ENCODE measurements around the gene HOXA9.

HOXA9 gene

GRCh38 chr7:27167916-27168264, 2.6 kb upstream of the HOXA9 start:
- no peak overlapping the region for H3K4me3 Mint-ChIP-seq
- no peaks in the 10 kb centered on the region for H3K9me3 Mint-ChIP-seq
- H3K4me1 Mint-ChIP-seq: peaks cover 68% of the 10 kb centered on the region
- no peak overlapping the region for H3K27ac Mint-ChIP-seq
- DNase-seq (no peak), ATAC-seq (no peak)
- H3K27me3 Mint-ChIP-seq: peaks cover 100% of the 10 kb centered on the region

DNA sequence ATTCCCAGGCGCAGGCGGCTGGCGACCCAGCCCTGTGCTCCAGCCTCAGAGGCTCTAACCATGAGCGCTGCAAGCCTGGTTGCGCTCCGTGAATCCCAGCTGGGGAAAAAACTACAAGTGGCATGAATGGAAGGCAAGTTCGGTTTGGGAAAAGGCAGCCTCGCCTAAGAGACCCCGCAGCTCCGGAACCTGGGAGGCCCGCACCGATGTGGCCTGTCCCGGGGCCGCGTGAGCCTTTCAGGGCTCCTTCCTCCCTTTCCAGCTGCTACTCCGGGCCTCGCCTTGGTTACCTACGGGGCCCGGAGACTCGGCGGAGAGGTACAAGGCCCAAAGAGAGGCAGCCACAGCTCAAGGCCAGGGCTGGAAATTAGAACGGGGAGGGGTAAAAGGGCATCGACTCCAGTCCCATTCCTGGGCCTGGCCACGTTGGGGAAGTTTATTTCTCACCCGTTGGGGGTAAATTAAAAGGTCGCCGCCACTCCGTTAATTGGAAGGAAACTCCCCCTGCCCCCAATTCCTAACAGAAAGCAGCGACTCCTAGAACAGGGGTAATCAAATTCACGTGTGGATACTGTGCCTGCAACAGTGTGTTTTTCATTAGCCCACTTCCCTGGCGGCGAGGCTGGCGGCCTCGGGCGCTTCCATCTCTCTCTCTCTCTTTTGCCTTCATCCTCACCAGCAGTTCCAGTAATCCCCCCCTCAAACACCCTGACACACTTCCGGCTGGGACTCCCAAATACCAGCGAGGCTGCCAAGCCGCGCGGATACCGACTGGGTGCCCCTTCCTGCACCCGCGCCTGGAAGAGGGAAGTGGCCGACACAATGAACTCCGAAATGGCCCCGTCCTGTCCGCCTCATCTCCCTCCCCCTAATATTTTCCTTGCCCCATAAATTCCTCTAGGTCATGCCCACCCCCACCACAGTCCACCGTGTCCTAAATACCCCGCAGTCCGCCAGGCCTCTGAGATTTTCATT, 1.5 kb upstream of the HOXA9 start:
- DNase-seq: no peak
- H3K27ac Mint-ChIP-seq: peak overlapping the region in 1 of 2 donors; percentile 89
- H3K9me3 Mint-ChIP-seq: no peaks in the 10 kb centered on the region
- H3K4me3 Mint-ChIP-seq: peak overlapping the region; percentile 56 to 62
- no peak for ATAC-seq
- H3K4me1 Mint-ChIP-seq: peaks cover 59% of the 10 kb centered on the region
- peaks cover 100% of the 10 kb centered on the region for H3K27me3 Mint-ChIP-seq

- peak overlapping the region; percentile 61 to 62 for H3K4me3 Mint-ChIP-seq
- no peaks in the 10 kb centered on the region for H3K9me3 Mint-ChIP-seq
- no peak for ATAC-seq
- peaks cover 99% of the 10 kb centered on the region for H3K27me3 Mint-ChIP-seq
- H3K27ac Mint-ChIP-seq: peak overlapping the region in 1 of 2 donors; percentile 91
- H3K4me1 Mint-ChIP-seq: peaks cover 54% of the 10 kb centered on the region
- DNase-seq: no peak
Observed at GRCh38 chr7:27165996-27166530, 726 bp upstream of the HOXA9 start.

DNA sequence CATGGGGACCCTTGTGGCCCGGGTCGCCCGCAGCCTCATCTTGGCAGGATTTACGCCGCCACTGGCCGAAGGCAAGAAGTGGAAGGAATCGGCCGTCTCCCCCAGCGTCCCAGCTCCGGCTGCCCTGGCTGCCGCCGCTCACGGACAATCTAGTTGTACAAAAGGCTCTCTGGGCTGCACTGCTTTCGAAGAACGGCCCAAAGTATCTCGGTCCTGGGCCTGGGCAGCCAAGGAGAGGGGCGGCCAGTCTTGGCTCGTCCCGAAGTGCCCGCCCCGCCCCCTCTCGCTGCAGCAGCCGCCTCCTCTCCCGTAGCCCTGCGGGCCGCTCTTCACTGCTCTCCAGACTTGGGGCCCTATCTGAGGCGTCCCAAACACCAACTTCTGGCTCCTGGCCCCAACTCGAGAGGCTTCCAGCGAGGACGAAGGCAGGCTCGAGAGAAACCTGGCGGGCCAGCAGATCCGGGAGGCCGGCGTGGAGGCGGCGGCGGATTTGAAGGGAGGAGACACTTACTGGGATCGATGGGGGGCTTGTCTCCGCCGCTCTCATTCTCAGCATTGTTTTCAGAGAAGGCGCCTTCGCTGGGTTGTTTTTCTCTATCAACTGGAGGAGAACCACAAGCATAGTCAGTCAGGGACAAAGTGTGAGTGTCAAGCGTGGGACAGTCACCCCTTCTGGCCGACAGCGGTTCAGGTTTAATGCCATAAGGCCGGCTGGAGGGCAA, 809 bp downstream of the HOXA9 start:
- ATAC-seq (no peak), DNase-seq (no peak)
- Mint-ChIP-seq H3K27ac (peak overlapping the region in 1 of 2 donors; percentile 72), H3K9me3 (no peaks in the 10 kb centered on the region), H3K4me3 (peak overlapping the region; percentile 50 to 56), H3K4me1 (peaks cover 64% of the 10 kb centered on the region), H3K27me3 (peaks cover 99% of the 10 kb centered on the region)

DNA sequence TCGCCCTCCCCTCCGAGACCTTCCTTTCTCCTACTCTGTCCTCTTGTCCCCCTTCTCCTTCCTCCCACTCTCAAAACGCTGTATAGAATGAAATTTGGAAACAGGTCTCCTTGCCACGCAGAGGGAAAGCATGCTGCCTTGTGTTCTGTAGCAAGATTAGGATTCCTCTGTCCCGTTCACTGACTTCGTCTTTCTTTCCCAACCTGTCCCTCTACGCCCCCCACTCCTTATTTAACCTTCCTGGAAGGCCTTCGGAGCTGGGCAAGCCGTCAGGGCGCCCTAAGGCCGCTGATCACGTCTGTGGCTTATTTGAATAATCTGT, 1.3 kb downstream of the HOXA9 start:
- DNase-seq (no peak), ATAC-seq (no peak)
- Mint-ChIP-seq H3K27ac (peak overlapping the region in 1 of 2 donors; percentile 72), H3K27me3 (peaks cover 99% of the 10 kb centered on the region), H3K4me3 (peak overlapping the region in 1 of 2 donors; percentile 56), H3K9me3 (no peaks in the 10 kb centered on the region), H3K4me1 (peaks cover 61% of the 10 kb centered on the region)

DNA sequence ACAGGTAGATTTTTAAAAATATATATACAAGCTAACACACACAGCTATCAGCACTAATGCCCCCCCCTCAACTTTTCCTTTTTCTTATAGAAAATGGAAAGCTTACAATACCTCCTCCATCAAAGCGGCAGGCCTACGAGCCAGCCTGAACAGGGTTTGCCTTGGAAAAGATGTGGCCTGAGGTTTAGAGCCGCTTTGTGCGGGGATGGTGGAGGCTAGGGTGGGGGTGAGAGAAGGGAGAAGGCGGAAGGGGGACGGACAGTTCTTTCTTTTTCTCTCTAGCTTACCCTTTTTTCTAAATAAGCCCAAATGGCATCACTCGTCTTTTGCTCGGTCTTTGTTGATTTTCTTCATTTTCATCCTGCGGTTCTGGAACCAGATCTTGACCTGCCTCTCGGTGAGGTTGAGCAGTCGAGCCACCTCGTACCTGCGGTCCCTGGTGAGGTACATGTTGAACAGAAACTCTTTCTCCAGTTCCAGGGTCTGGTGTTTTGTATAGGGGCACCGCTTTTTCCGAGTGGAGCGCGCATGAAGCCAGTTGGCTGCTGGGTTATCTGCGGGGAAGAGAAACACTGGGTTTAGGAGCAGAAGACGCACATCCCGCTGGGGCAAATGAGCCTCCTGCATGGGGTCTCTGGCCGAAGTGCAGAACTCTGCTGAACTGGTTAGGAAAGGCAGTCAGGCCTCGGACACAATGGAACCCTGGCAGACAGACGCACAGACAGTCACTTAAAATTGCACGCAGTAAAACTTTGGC, 1.9 kb downstream of the HOXA9 start:
- DNase-seq (no peak), ATAC-seq (no peak)
- Mint-ChIP-seq H3K4me1 (peaks cover 61% of the 10 kb centered on the region), H3K27me3 (peaks cover 99% of the 10 kb centered on the region), H3K27ac (no peak overlapping the region), H3K4me3 (no peak overlapping the region), H3K9me3 (no peaks in the 10 kb centered on the region)

DNA sequence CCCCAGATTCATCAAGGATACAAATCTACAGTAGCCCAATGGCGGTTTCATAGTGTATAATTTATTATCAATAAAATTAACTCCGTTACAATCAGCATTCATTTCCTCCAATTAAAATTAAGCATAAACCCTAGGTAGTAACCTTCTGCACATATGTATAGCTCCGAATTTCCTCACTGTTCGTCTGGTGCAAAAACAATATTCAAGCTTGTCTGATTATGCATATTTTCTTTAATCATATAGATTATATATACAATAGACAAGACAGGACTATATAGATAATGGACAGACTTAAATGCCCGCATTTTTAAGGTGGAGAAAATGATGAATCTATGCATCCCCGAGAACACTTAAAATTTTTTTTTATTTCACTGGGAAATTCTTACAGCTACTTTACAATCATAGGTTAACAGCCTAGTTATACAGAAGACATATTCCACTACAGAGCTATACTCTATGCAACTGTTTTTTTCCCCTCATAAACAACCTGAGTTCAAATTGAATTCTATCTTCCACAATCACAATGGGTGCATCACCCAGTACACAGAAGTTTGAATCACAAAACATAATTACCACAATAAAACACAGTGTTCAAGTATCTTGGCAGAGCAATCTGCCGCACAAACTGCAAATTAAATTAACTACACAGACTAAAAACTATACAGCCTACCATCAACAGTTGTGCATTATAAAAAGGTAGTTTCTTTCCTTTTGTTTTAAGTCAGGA, 2.6 kb downstream of the HOXA9 start:
- ATAC-seq: no peak
- peaks cover 99% of the 10 kb centered on the region for H3K27me3 Mint-ChIP-seq
- no peak for DNase-seq
- peaks cover 66% of the 10 kb centered on the region for H3K4me1 Mint-ChIP-seq
- no peaks in the 10 kb centered on the region for H3K9me3 Mint-ChIP-seq
- H3K27ac Mint-ChIP-seq: no peak overlapping the region
- no peak overlapping the region for H3K4me3 Mint-ChIP-seq

DNA sequence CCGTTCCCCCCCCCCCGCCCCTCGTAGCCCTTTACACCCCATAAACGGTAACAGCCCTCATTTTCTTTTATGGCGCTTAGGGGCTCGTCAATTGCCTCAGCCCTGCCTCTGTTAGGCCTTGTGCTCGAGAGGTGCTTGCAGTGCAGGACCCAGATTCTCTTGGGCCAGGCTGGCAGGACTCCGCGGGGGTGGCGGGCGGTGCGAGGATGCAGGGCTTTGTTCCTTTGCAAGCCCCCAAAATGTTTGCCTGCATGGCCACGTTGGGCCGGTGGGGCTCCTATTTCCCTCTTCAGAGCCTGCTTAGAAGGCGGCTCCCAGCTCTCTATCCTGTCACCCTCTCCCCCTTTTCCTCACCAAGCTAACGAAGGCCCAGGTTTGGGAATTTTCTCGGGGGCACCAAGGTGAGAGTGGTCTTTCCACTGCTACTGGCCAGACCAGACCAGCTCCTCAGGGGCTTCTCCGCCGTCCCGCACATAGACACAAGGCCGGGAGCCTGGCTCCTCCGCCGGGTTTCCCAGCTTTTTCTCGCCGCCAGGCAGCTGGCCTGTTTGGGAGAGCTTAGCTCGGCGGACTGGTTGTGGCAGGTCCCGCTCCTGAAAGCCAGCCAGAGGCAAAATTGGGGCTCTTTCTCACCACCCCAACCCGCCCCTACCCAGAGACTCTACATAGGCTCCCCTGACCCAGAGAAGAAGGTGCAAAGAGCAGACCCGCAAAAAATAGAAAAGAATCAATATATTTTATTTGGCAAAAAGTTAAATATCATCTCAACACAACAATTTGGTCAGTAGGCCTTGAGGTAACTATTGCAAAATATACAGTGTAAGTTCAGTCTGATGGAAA, 3.4 kb downstream of the HOXA9 start:
- no peak for DNase-seq
- no peak overlapping the region for H3K4me3 Mint-ChIP-seq
- H3K4me1 Mint-ChIP-seq: peaks cover 66% of the 10 kb centered on the region
- H3K9me3 Mint-ChIP-seq: no peaks in the 10 kb centered on the region
- no peak overlapping the region for H3K27ac Mint-ChIP-seq
- no peak for ATAC-seq
- peaks cover 99% of the 10 kb centered on the region for H3K27me3 Mint-ChIP-seq

- peak overlapping the region; percentile 67 to 73 for H3K4me3 Mint-ChIP-seq
- H3K27ac Mint-ChIP-seq: no peak overlapping the region
- ATAC-seq (no peak), DNase-seq (no peak)
- H3K27me3 Mint-ChIP-seq: peaks cover 99% of the 10 kb centered on the region
- H3K4me1 Mint-ChIP-seq: peaks cover 63% of the 10 kb centered on the region
- H3K9me3 Mint-ChIP-seq: no peaks in the 10 kb centered on the region
Observed at GRCh38 chr7:27161214-27161720, 4.1 kb downstream of the HOXA9 start.

- H3K4me1 Mint-ChIP-seq: peaks cover 63% of the 10 kb centered on the region
- peak; percentile 80 to 85 for DNase-seq
- no peak overlapping the region for H3K27ac Mint-ChIP-seq
- peak overlapping the region; percentile 67 to 73 for H3K4me3 Mint-ChIP-seq
- H3K27me3 Mint-ChIP-seq: peaks cover 99% of the 10 kb centered on the region
- peak; percentile 61 for ATAC-seq
- H3K9me3 Mint-ChIP-seq: no peaks in the 10 kb centered on the region
Observed at GRCh38 chr7:27160546-27161213, 4.7 kb downstream of the HOXA9 start.

- Mint-ChIP-seq H3K4me3 (peak overlapping the region; percentile 58 to 73), H3K9me3 (no peaks in the 10 kb centered on the region), H3K27ac (no peak overlapping the region), H3K4me1 (peaks cover 65% of the 10 kb centered on the region), H3K27me3 (peaks cover 99% of the 10 kb centered on the region)
- ATAC-seq: peak; percentile 41
- no peak for DNase-seq
Observed at GRCh38 chr7:27160145-27160545, 5.2 kb downstream of the HOXA9 start.

- H3K4me1 Mint-ChIP-seq: peaks cover 67% of the 10 kb centered on the region
- H3K4me3 Mint-ChIP-seq: peak overlapping the region; percentile 29 to 58
- no peak for DNase-seq
- no peak for ATAC-seq
- peaks cover 99% of the 10 kb centered on the region for H3K27me3 Mint-ChIP-seq
- H3K9me3 Mint-ChIP-seq: no peaks in the 10 kb centered on the region
- H3K27ac Mint-ChIP-seq: no peak overlapping the region
Observed at GRCh38 chr7:27159266-27160144, 5.8 kb downstream of the HOXA9 start.
